ENCODE measurements around the gene ALK.

GRCh38 chr2:29946505-29946904 is 25.1 kb upstream of the ALK start:
- no peak for TF ChIP-seq TEAD4 (IDR thresholded peaks at IDR 0.05)
- TF ChIP-seq EP300 (IDR thresholded peaks at IDR 0.05; ENCODE audit: borderline replicate concordance): no peak

Measured in Ishikawa (cell line).